HG03066 (cell line): Measurements from ENCODE around the gene LRBA.
"Not testable (repeated sequence)": the region's sequence is repeated elsewhere in the genome, so short reads cannot be mapped to it uniquely, and the experiment has no call there.

Experiments used
- ATAC-seq: cut with Tn5 transposase; IDR thresholded peaks from one replicate; pipeline ENCODE4 v1.9.1; 2021; ENCODE audit warnings: low read depth; ENCODE audit not compliant: unreplicated experiment

LRBA gene

GRCh38 chr4:150390531-150390910, 624.6 kb downstream of the LRBA start:
- no peak for ATAC-seq

DNA sequence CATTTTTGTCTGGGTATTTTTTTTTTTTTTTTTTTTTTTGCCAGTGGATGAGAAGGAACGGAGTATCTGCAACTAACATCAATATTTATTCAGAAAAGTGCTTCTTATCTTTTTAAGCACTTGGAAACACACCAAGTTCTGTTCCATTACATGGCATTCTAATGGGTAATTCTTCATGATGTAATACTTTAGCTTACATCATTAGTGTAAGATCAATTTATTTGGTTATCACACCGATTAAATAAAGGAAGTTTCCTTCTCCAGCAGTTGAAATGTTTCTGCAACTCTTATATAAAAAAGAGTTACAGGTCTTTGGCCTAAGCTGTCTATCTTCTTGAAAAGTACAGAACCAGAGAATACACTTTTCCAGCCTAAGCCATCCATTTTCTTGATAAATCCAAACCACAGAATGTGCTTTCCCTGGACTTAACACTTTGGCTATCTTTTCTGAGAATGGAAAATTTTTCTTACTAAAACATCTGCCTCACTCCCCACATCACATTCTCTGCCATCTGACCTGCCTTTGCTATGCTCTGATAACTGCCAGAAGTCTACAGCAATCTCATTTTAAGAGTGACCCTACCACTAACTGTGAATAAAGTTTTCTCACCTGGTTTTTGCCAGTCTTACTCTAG, 625.1 kb downstream of the LRBA start:
- no peak for ATAC-seq

GRCh38 chr4:150387981-150388380, 627.1 kb downstream of the LRBA start:
- no peak for ATAC-seq

- ATAC-seq, result not testable (repeated sequence)
These were observed 628.7 kb downstream of the LRBA start for GRCh38 chr4:150386415-150386814.

- ATAC-seq, result no peak
These were observed 629.5 kb downstream of the LRBA start for GRCh38 chr4:150385606-150386005.

DNA sequence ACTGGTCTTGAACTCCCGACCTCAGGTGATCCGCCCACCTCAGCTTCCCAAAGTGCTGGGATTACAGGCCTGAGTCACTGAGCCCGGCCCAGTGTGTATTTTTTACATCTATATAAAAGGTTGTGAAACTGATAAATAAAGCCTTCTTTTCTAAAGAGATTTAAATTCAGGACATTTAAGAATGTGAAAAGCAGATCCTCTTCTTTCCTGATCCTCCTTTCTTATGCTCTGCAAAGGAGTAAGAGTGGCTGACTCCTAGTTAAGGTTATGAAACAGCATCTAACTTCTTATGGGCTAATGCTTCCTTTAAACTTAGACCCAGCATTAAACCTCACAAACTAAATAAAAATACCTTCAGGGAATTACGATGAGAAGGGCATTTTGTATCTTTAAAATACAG, 630.8 kb downstream of the LRBA start:
- ATAC-seq, result no peak

- ATAC-seq, result no peak
These were observed 633.1 kb downstream of the LRBA start for GRCh38 chr4:150382028-150382427.

DNA sequence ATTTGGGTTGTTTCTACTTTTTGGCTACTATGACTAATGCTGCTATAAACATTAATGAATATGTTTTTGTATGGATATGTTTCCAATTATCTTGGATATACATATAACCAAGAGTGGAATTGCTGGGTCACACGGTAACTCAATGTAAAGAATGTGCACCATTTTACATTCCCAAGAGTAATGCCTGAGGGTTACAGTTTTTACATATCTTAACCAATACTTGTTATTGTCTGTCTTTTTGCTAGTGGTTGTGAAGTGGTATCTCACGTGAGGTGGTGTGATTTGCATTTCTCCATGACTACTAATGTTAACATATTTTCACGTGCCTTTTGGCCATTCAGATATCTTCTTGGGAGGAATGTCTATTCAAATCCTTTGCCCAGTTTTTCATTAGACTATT, 633.5 kb downstream of the LRBA start:
- ATAC-seq, result no peak

- no peak for ATAC-seq
These were observed 634.0 kb downstream of the LRBA start for GRCh38 chr4:150381036-150381435.

- ATAC-seq, result no peak
These were observed 635.6 kb downstream of the LRBA start for GRCh38 chr4:150379454-150379853.

GRCh38 chr4:150375025-150375424, 640.1 kb downstream of the LRBA start:
- no peak for ATAC-seq

DNA sequence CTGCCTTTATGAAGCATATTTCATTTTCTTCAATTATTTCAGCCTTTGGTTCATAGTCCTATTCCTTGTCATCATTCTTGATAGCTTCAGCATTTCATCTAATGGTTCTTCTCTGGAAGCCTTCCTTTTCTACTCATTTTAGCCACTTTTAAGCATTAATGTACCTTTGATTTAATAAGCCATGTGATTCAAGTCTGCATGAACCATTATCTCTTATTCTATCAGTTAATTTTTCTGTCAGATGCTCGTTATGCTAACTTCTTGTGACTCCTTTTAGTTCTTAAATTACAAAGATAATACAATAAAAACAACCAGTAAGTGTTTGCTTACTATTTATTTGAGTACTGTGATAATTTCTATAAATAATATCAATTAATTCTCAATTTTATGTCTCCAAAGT, 643.2 kb downstream of the LRBA start:
- ATAC-seq, result no peak

- ATAC-seq, result no peak
These were observed 645.4 kb downstream of the LRBA start for GRCh38 chr4:150369434-150370380.

DNA sequence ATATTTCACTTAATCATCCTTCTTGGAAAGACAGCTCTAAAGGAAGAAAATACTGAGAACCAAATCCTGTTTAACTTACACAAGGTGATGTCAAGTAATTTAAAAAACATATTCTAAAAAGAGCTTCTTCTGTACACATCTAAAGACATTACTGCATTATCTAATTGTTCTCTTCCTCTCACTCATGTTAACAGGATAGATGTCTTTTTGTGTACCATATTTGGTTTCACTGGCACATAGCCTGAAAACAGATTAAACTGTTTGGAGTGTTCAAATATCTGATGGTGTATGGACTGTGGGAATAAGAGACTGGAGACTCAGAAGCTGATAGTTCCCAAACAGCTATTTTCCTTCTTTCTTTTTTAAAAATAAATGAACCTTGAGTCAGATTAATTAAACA, 646.4 kb downstream of the LRBA start:
- no peak for ATAC-seq

GRCh38 chr4:150367326-150367725, 647.8 kb downstream of the LRBA start:
- no peak for ATAC-seq

DNA sequence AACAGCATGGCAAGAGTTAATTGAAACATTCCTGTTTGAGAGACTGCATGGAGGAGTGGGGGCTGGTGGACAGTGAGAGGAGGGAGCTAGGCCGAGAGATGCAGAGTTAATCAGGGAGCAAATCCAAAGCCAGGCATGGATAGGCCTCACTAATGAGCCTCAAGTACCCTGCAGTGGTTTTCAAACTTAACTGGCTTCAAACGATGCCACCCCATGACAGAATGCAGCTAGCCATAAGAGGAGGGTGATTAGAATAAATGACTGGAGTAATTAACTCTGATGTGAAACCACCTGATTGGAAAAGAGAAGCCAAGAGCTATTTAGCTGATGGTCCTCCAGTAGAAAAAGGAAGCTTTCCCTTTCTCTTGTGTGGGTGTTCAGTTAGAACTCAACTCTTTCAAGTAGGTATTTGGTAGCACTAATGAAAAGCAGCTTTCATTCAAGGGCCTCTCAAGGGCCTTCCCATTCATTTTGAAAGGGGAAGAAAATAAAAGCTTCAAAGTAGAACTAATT, 648.5 kb downstream of the LRBA start:
- no peak for ATAC-seq

- ATAC-seq, result no peak
These were observed 651.1 kb downstream of the LRBA start for GRCh38 chr4:150363721-150364688.

GRCh38 chr4:150358691-150359090, 656.4 kb downstream of the LRBA start:
- no peak for ATAC-seq

GRCh38 chr4:150357829-150358228, 657.3 kb downstream of the LRBA start:
- ATAC-seq, result no peak

DNA sequence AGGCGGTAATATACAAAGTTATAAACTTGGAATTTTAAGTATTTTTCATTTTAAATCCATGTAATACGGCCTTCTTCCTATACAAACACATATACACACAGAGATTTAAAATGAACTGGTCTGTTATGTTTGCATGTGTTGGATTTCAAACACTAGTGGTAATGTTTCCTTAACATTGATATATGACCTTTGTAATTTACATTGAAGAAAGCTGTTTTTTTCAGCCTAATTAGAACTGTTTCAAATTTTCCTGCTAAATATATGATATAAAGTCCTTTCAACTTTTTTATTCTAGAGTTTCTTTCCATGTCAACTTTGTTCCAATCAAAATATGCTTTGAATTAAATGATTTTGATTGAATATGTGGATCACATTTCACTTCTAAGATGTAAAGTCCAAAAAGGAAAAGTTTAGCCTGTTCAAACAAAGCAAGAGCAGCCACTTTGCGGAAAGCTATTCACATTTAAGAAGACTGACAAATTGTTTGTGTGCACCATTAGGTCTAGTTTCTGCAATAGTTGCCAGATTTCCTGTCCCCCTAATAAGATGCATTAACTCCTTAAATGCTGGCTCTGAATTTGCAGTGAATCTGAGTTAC, 659.1 kb downstream of the LRBA start:
- no peak for ATAC-seq
